Right lobe of liver (tissue), 4 donors: ENCODE results near the gene STPG4.

ENCODE experiments used
- CTCF ChIP-seq, 4 donors: fragments of 200-600 bp in 3 of 4; fragments of 450-650 bp in 1 of 4; IDR thresholded peaks; one replicate each; pipeline versions ENCODE4 v1.5.1 to v1.8.0; 2016 to 2022; ENCODE audit warnings: antibody characterized with exemption in 4 of 4, mild to moderate bottlenecking in 2 of 4
- POLR2A ChIP-seq: fragments of 450-650 bp; IDR thresholded peaks from one replicate; pipeline ENCODE4 v1.6.1; 2017; ENCODE audit warnings: antibody characterized with exemption, mild to moderate bottlenecking
- donor health status: DM: no; HTN: no; CAD: no.
- donor health status: DM: no; HTN: no; CAD: no.
- donor health status: DM: no; HTN: yes; CAD: no.

GRCh38 chr2:47057687-47058002 is 97.5 kb downstream of the STPG4 start:
- TF ChIP-seq CTCF (IDR thresholded peaks at IDR 0.05), result no peak
- TF ChIP-seq POLR2A, result no peak
